ENCODE data around the gene ACAT1.
"Not testable (repeated sequence)": the region's sequence is repeated elsewhere in the genome, so short reads cannot be mapped to it uniquely, and the experiment has no call there.

Gene ACAT1

GRCh38 chr11:108142304-108142703 is 20.9 kb downstream of the ACAT1 start:
- peak; percentile 51 for FAIRE-seq
- DNase-seq (ENCODE audit: insufficient read length, low spot score) = no peak

DNA sequence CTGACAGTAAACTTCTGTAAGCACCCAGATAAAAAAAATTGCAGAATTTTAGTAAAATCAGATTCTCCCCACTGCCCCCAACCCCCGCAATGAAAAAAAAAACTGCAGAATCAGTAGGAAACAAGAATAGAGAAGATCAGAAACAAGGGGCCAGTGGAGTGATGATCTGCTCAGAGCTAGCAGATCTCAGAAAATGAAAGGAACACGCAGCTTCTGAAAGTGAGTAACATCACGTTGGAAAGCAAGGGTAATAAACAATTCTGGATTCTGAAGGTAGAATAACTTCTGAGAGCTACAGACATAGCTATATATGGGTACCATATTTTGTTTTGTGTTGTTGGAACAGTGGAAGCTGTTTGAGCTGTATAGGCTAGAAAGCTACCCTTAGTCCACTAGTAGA is 23.2 kb downstream of the ACAT1 start:
- no peak for DNase-seq (ENCODE audit: insufficient read length, low spot score)
- FAIRE-seq = no peak

- DNase-seq (ENCODE audit: insufficient read length, low spot score) (no peak), FAIRE-seq (no peak)
These were observed 25.8 kb downstream of the ACAT1 start for GRCh38 chr11:108147150-108147549.

DNA sequence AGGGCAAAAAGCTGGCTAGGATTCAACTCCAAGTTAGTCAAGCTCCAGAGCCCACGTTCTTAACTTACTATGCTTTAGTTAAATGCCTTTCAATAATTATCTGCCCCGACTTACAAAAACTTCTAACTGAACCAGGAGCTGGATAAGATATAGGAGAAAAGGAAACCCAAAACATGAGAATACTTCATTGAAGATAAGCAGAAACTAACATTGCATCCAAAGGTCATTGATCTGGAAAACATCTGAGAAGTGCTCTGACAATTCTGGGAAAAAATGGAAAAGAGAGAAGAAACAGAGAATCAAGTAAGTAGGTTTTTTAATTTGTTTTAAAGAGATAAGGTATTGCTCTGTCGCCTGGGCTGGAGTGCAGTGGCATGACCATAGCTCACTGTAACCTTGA is 27.2 kb downstream of the ACAT1 start:
- no peak for FAIRE-seq
- no peak for DNase-seq (ENCODE audit: insufficient read length, low spot score)

GRCh38 chr11:108154591-108154990 is 33.2 kb downstream of the ACAT1 start:
- no peak for FAIRE-seq
- DNase-seq (ENCODE audit: insufficient read length, low spot score) = no peak

- DNase-seq (ENCODE audit: insufficient read length, low spot score) (no peak), FAIRE-seq (no peak)
These were observed 39.7 kb downstream of the ACAT1 start for GRCh38 chr11:108160970-108161566.

- not testable (repeated sequence) for FAIRE-seq; DNase-seq (ENCODE audit: insufficient read length, low spot score)
These were observed 41.5 kb downstream of the ACAT1 start for GRCh38 chr11:108162878-108163277.

DNA sequence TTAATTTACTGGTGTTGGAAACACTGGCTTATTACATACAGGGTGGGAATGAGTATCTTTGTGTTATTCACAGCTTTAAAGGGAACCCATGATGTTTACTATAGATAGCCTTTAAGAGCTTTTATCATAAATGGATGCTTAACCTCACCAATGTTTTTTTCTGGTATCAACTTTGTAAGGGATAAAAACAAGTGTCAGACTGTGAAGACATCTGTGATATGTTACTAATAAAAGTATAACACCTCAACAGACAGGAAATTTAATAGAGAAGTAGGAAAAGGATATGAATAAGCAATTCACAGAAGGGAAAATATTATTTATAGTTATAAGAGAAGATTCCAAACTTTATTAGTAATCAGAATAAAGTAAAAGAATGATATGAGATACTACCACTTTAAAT is 46.3 kb downstream of the ACAT1 start:
- DNase-seq (ENCODE audit: insufficient read length, low spot score) (no peak), FAIRE-seq (no peak)

- DNase-seq (ENCODE audit: insufficient read length, low spot score) (no peak), FAIRE-seq (no peak)
These were observed 48.8 kb downstream of the ACAT1 start for GRCh38 chr11:108170184-108170583.

DNA sequence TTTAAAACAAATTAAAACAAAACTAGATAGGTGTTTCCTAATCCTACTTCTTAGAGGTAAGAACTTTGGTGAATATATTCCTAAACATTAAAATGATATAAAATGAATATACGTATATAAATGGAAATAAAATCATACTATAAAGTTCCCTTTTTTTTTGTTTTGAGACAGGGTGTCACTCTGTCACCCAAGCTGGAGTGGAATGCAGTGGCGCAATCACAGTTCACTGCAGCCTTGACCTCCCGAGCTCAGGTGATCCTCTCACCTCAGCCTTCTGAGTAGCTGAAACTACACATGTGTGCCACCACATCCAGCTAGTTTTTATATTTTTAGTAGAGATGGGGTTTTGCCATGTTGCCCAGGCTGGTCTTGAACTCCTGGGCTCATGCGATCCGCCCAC is 56.2 kb downstream of the ACAT1 start:
- FAIRE-seq = no peak

DNA sequence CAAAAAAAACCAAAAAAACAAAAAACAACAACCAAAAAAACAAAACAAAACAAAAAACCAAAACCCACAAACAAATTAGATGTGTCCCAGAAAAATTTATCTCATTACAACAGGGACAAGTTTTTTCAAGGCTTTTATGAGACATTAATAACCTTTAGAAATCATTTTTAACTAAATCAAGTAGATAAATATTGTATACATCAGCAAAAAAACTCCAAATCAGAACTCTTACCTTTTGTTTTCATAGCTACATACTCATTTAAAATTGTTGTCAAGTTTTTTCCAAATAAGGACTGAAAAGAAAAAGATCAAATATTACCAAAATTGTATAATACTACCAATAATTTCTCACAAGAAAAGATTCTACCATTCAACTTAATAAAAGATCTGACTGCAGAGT is 72.4 kb downstream of the ACAT1 start:
- FAIRE-seq (no peak), DNase-seq (ENCODE audit: insufficient read length, low spot score) (no peak)

More for the DNA sequence above, 56.2 kb downstream of the ACAT1 start:
- DNase-seq (ENCODE audit: insufficient read length, low spot score) = no peak

GRCh38 chr11:108196901-108197300 is 75.5 kb downstream of the ACAT1 start:
- DNase-seq (ENCODE audit: insufficient read length, low spot score) (no peak), FAIRE-seq (no peak)
